B cell (primary cell): Measurements from ENCODE around the gene NIPAL1. TPM values are rescaled to one million over a fixed set of nuclear protein-coding genes. Genes with fewer than 3 reads are reported as not detected.

Experiments used
- ATAC-seq: fragments of 200-7000 bp; cut with Tn5 transposase; one replicate; pipeline ENCODE4 v1.10.0; 2021; ENCODE audit warnings: low read depth, mild to moderate bottlenecking, moderate number of reproducible peaks, moderate library complexity
- CTCF ChIA-PET: fragments of 350-600 bp; sonication (Branson Sonifier 250); formaldehyde crosslinking; loops from one replicate; lab custom pipeline; 2021; ENCODE audit warnings: antibody characterized with exemption, inconsistent platforms; lab: Charles Lee
- POLR2A ChIA-PET: fragments of 350-600 bp; sonication (Branson Sonifier 250); formaldehyde crosslinking; loops from one replicate; lab custom pipeline; 2021; ENCODE audit warnings: antibody characterized with exemption; lab: Charles Lee
- DNase-seq: peaks from one replicate; pipeline ENCODE4 v3.0.0; 2013
- H2AFZ ChIP-seq: 2 replicates; pipeline ENCODE4 v1.6.1; 2012; ENCODE audit warnings: mild to moderate bottlenecking, low read depth, low read length; ENCODE audit not compliant: insufficient read depth, poor library complexity, severe bottlenecking
- H3K27ac ChIP-seq, 2 donors: 1 replicate in 1 of 2; 2 replicates in 1 of 2; pipeline ENCODE4 v1.5.1; 2012 to 2013; ENCODE audit warnings: low read length in 2 of 2, mild to moderate bottlenecking in 2 of 2, moderate library complexity in 1 of 2
- H3K27me3 ChIP-seq, 4 experiments: fragments of 200-600 bp in 1 of 4; sonication (generic) in 1 of 4; replicated peaks in 1 of 4; 1 replicate in 2 of 4; 2 replicates in 2 of 4; pipeline versions ENCODE4 v1.6.1 to v1.7.0; 2013 to 2016; ENCODE audit warnings: low read length in 3 of 4, mild to moderate bottlenecking in 2 of 4, mixed read lengths in 1 of 4, moderate library complexity in 1 of 4; ENCODE audit not compliant: insufficient read depth in 4 of 4, control insufficient read depth in 3 of 4; ENCODE audit errors: control extremely low read depth in 1 of 4
- H3K36me3 ChIP-seq, 2 experiments: replicated peaks in 1 of 2; 1 replicate in 1 of 2; 2 replicates in 1 of 2; pipeline versions ENCODE4 v1.6.1 to v1.7.1; 2013; ENCODE audit warnings: low read length in 1 of 2; ENCODE audit not compliant: insufficient read depth in 2 of 2, control insufficient read depth in 1 of 2; ENCODE audit errors: control extremely low read depth in 1 of 2, extremely low read depth in 1 of 2
- H3K4me1 ChIP-seq, 2 donors: fragments of 200-600 bp in 1 of 2; sonication (generic) in 1 of 2; 1 replicate in 1 of 2; 2 replicates in 1 of 2; pipeline versions ENCODE4 v1.5.1 to v1.6.1; 2013 to 2017; ENCODE audit warnings: low read length in 2 of 2; ENCODE audit not compliant: control insufficient read depth in 2 of 2, insufficient read depth in 2 of 2
- H3K4me2 ChIP-seq: replicated peaks from 2 replicates; pipeline ENCODE3; 2012; ENCODE audit warnings: mild to moderate bottlenecking, low read depth, low read length; ENCODE audit not compliant: poor library complexity, severe bottlenecking
- H3K4me3 ChIP-seq, 5 experiments: fragments of 200-600 bp in 1 of 5; sonication (generic) in 1 of 5; 1 replicate in 3 of 5; 2 replicates in 2 of 5; pipeline versions ENCODE4 v1.5.1 to v1.7.0; 2011 to 2016; ENCODE audit warnings: low read length in 4 of 5, mild to moderate bottlenecking in 4 of 5, low read depth in 2 of 5, control low read depth in 1 of 5, moderate library complexity in 1 of 5; ENCODE audit not compliant: insufficient read depth in 1 of 5; ENCODE audit errors: control extremely low read depth in 1 of 5, extremely low read depth in 1 of 5
- H3K79me2 ChIP-seq: fragments of 200-600 bp; sonication (generic); one replicate; pipeline ENCODE4 v1.6.0; 2016; ENCODE audit warnings: low read length; ENCODE audit not compliant: control insufficient read depth, insufficient read depth
- H3K9ac ChIP-seq: fragments of 200-600 bp; sonication (generic); 2 replicates; pipeline ENCODE4 v1.6.1; 2017; ENCODE audit warnings: mild to moderate bottlenecking, low read length, moderate library complexity
- H3K9me3 ChIP-seq, 3 donors: one replicate each; pipeline versions ENCODE4 v1.6.1 to v1.7.1; 2013; ENCODE audit warnings: low read length in 2 of 3; ENCODE audit not compliant: control insufficient read depth in 2 of 3, insufficient read depth in 1 of 3; ENCODE audit errors: control extremely low read depth in 1 of 3
- H4K20me1 ChIP-seq: 2 replicates; pipeline ENCODE4 v1.6.0; 2012; ENCODE audit warnings: mild to moderate bottlenecking, low read length; ENCODE audit not compliant: insufficient read depth, control insufficient read depth, poor library complexity, severe bottlenecking
- H3K27ac Mint-ChIP-seq: one replicate; pipeline ENCODE4 v1.8.0; 2021; ENCODE audit warnings: mixed read lengths
- H3K27me3 Mint-ChIP-seq: one replicate; pipeline ENCODE4 v1.8.0; 2021; ENCODE audit warnings: mixed read lengths
- H3K4me1 Mint-ChIP-seq: one replicate; pipeline ENCODE4 v1.8.0; 2021; ENCODE audit warnings: mixed read lengths
- H3K4me3 Mint-ChIP-seq: one replicate; pipeline ENCODE4 v1.8.0; 2021; ENCODE audit warnings: mixed read lengths
- H3K9me3 Mint-ChIP-seq: one replicate; pipeline ENCODE4 v1.8.0; 2022; ENCODE audit warnings: mixed read lengths; ENCODE audit not compliant: insufficient read depth
- EZH2 ChIP-seq: IDR thresholded peaks from 2 replicates; pipeline ENCODE4 v1.6.1; 2012; ENCODE audit warnings: borderline replicate concordance, low read depth, mild to moderate bottlenecking, moderate library complexity, low read length; ENCODE audit not compliant: insufficient read depth, poor library complexity, severe bottlenecking
- WGBS: methylation state at CpG from one replicate; pipeline ENCODE4 v1.1.5; 2013; ENCODE audit warnings: missing lambda C conversion rate; ENCODE audit not compliant: insufficient coverage; 5-methylcytosine and 5-hydroxymethylcytosine counted together
- intact Hi-C: fragments of 100-400 bp; cut with micrococcal nuclease; formaldehyde crosslinking; loops from one replicate; pipeline ENCODE4 v1.10.0; 2022
- polyA plus RNA-seq: library from polyadenylated mRNA; depleted of rRNA; stranded (reverse); fragments of >200 nt; gene quantifications from 2 replicates; pipeline ENCODE4 v1.2.3, GENCODE V29; 2012
- total RNA-seq, 2 donors: library from RNA; stranded (reverse); fragments of 120-200 nt in 1 of 2; gene quantifications; 1 replicate in 1 of 2; 2 replicates in 1 of 2; pipeline versions ENCODE4 v1.2.3 to v1.2.4, GENCODE V29; 2013 to 2022
- TF ChIP-seq, protein P1 (sequence below): fragments of 200-600 bp; IDR thresholded peaks from one replicate; pipeline ENCODE4 v1.8.0; 2022; ENCODE audit warnings: antibody characterized with exemption, mild to moderate bottlenecking

Gene NIPAL1
- total and polyA plus RNA-seq, 2 donors (not counting 1 experiment from before 2014, with no cell fraction given): 0.24 to 1.1 TPM

DNA sequence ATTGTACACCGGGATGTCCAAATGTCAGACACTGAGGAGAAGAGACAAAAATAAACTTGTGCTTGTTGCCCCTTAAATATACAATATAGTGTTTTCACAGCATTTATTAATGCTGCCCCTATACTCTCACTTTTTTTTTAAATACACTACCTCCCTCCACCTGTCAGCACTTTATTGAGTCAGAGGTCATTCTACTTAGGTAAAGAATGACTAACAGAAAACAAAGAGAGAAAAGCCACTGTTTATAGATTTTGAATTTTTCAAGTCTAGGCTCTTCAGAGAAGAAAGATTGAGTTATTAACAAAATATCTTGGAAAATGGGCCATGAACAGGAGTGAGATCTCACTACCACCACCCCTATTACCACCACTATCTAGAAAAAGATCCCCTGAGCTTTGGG, 58.1 kb downstream of the NIPAL1 start:
- POLR2A ChIA-PET: no interaction called here
- CTCF ChIA-PET: interaction anchor here (1.7 kb wide), 1 partner anchor 13 kb away, joined by 11 read pairs; no protein-coding TSS in a partner anchor
- H3K9ac ChIP-seq: no peak overlapping the region
- no peak for ATAC-seq
- H3K4me2 ChIP-seq: no peak overlapping the region
- H3K4me3 Mint-ChIP-seq: no peak overlapping the region
- H2AFZ ChIP-seq: no peak overlapping the region
- no peak overlapping the region for H3K27ac ChIP-seq
- intact Hi-C loops: no loop called here
- no peaks in the 10 kb centered on the region for H3K4me1 ChIP-seq
- H3K79me2 ChIP-seq: no peaks in the 10 kb centered on the region
- H3K27ac Mint-ChIP-seq: no peak overlapping the region
- no peaks in the 10 kb centered on the region for H3K27me3 ChIP-seq
- WGBS: no CpG with 5 or more reads among the region's 1 CpG
- H3K4me3 ChIP-seq: no peak overlapping the region
- no peaks in the 10 kb centered on the region for H3K9me3 ChIP-seq
- no peaks in the 10 kb centered on the region for H3K4me1 Mint-ChIP-seq
- DNase-seq: no peak
- peaks cover 3% of the 10 kb centered on the region for H3K27me3 Mint-ChIP-seq
- TF ChIP-seq, protein P1, sequence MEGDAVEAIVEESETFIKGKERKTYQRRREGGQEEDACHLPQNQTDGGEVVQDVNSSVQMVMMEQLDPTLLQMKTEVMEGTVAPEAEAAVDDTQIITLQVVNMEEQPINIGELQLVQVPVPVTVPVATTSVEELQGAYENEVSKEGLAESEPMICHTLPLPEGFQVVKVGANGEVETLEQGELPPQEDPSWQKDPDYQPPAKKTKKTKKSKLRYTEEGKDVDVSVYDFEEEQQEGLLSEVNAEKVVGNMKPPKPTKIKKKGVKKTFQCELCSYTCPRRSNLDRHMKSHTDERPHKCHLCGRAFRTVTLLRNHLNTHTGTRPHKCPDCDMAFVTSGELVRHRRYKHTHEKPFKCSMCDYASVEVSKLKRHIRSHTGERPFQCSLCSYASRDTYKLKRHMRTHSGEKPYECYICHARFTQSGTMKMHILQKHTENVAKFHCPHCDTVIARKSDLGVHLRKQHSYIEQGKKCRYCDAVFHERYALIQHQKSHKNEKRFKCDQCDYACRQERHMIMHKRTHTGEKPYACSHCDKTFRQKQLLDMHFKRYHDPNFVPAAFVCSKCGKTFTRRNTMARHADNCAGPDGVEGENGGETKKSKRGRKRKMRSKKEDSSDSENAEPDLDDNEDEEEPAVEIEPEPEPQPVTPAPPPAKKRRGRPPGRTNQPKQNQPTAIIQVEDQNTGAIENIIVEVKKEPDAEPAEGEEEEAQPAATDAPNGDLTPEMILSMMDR: no peak
- TF ChIP-seq EZH2: no peak
- H3K9me3 Mint-ChIP-seq: no peaks in the 10 kb centered on the region
- no peaks in the 10 kb centered on the region for H3K36me3 ChIP-seq
- H4K20me1 ChIP-seq: no peaks in the 10 kb centered on the region

- Histone ChIP-seq H3K4me2 (no peak overlapping the region), H3K4me1 (no peaks in the 10 kb centered on the region), H3K36me3 (no peaks in the 10 kb centered on the region), H3K9me3 (no peaks in the 10 kb centered on the region), H4K20me1 (no peaks in the 10 kb centered on the region), H3K9ac (no peak overlapping the region), H3K4me3 (no peak overlapping the region), H3K27me3 (no peaks in the 10 kb centered on the region), H3K79me2 (no peaks in the 10 kb centered on the region), H3K27ac (no peak overlapping the region), H2AFZ (no peak overlapping the region)
- Mint-ChIP-seq H3K27me3 (peaks cover 7% of the 10 kb centered on the region), H3K9me3 (no peaks in the 10 kb centered on the region), H3K4me3 (no peak overlapping the region), H3K4me1 (no peaks in the 10 kb centered on the region), H3K27ac (no peak overlapping the region)
- DNase-seq (no peak), ATAC-seq (no peak)
- CTCF ChIA-PET: no interaction called here
- intact Hi-C loops: no loop called here
- 50% methylated on average over 1 of the region's 2 CpGs for whole genome bisulfite sequencing
- POLR2A ChIA-PET: no interaction called here
- TF ChIP-seq EZH2: no peak
- TF ChIP-seq, protein P1: no peak
Measured at GRCh38 chr4:48078425-48078824, 61.9 kb downstream of the NIPAL1 start.
